Smooth muscle cell (in vitro differentiated cells): ENCODE data around the gene WDFY1. TPM values are rescaled to one million over a fixed set of nuclear protein-coding genes. Genes with fewer than 3 reads are reported as not detected.

ENCODE experiments used
- DNase-seq: peaks from one replicate; lab custom pipeline; 2025; ENCODE audit not compliant: unreplicated experiment; lab: John Stamatoyannopoulos, UW
- H2AFZ ChIP-seq: fragments of 200-600 bp; sonication (generic); 2 replicates; pipeline ENCODE4 v1.6.0; 2016; ENCODE audit warnings: antibody characterized with exemption, low read depth, mild to moderate bottlenecking
- H3F3A ChIP-seq: fragments of 200-600 bp; sonication (generic); 2 replicates; pipeline ENCODE4 v1.6.0; 2017; ENCODE audit warnings: antibody characterized with exemption, low read depth
- H3K27ac ChIP-seq: fragments of 200-600 bp; sonication (generic); 2 replicates; pipeline ENCODE4 v1.5.1; 2016; ENCODE audit warnings: low read depth, mild to moderate bottlenecking
- H3K27me3 ChIP-seq: fragments of 200-600 bp; sonication (generic); 2 replicates; pipeline ENCODE4 v1.6.1; 2016; ENCODE audit warnings: low read depth, mild to moderate bottlenecking
- H3K36me3 ChIP-seq: fragments of 200-600 bp; sonication (generic); 2 replicates; pipeline ENCODE4 v1.5.1; 2016; ENCODE audit warnings: low read depth
- H3K4me1 ChIP-seq: fragments of 200-600 bp; sonication (generic); 2 replicates; pipeline ENCODE4 v1.5.1; 2016; ENCODE audit warnings: low read depth
- H3K4me2 ChIP-seq: fragments of 200-600 bp; sonication (generic); 2 replicates; pipeline ENCODE4 v1.6.0; 2016; ENCODE audit warnings: mild to moderate bottlenecking
- H3K4me3 ChIP-seq: fragments of 200-600 bp; sonication (generic); 2 replicates; pipeline ENCODE4 v1.5.1; 2016; ENCODE audit warnings: mild to moderate bottlenecking
- H3K79me2 ChIP-seq: fragments of 200-600 bp; sonication (generic); 2 replicates; pipeline ENCODE4 v1.6.0; 2016; ENCODE audit warnings: low read depth, mild to moderate bottlenecking
- H3K9ac ChIP-seq: fragments of 200-600 bp; sonication (generic); 2 replicates; pipeline ENCODE4 v1.6.0; 2016; ENCODE audit warnings: low read depth
- H3K9me3 ChIP-seq: fragments of 200-600 bp; sonication (generic); replicated peaks from 2 replicates; pipeline ENCODE4 v1.5.1; 2016; ENCODE audit warnings: low read depth
- H4K20me1 ChIP-seq: fragments of 200-600 bp; sonication (generic); 2 replicates; pipeline ENCODE4 v1.6.0; 2016; ENCODE audit warnings: low read depth
- WGBS: methylation state at CpG from one replicate; pipeline ENCODE4 v1.1.7; 2016; ENCODE audit warnings: low lambda C conversion rate; 5-methylcytosine and 5-hydroxymethylcytosine counted together
- polyA plus RNA-seq: library from polyadenylated mRNA; unstranded; fragments of >200 nt; fragmentation: Nextera tagmentation; extraction: Ambion mirVana; gene quantifications from 2 replicates; pipeline ENCODE4 v1.2.1, GENCODE V29; 2016
- total RNA-seq: library from RNA; depleted of rRNA; stranded (reverse); fragments of >200 nt; gene quantifications from 2 replicates; pipeline ENCODE4 v1.2.3, GENCODE V29; 2014
- TF ChIP-seq, protein P1 (sequence below): fragments of 200-600 bp; sonication (generic); IDR thresholded peaks from 2 replicates; pipeline ENCODE4 v1.5.1; 2017; ENCODE audit warnings: borderline replicate concordance, mild to moderate bottlenecking, antibody characterized with exemption; ENCODE audit not compliant: insufficient read depth, poor library complexity, severe bottlenecking

The WDFY1 gene
- total and polyA plus RNA-seq, 2 experiments from 2014 or later = 31.6 to 58.6 TPM

DNA sequence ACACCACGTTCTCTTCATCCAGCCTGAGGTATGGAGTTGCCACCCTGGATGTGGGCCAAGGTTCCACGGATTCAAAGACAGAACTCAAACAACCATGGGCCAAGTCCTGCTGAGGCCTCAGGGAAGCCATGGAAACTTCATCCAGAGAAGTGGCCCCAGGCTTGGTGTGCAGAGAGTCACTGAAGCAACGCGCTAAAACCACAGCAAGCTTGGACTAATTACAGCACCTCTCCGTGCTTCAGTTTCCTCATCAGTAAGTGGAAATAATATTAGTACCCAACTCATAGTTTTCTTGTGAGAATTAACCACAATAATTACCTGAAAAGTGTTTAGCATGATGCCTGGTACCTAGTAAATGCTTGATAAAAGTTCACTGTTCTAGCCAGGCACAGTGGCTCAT lies 88.6 kb downstream of the WDFY1 start:
- Histone ChIP-seq H3K27me3 (no peaks in the 10 kb centered on the region), H3K9me3 (no peaks in the 10 kb centered on the region), H3K4me2 (no peak overlapping the region), H3K9ac (no peak overlapping the region), H3F3A (peaks cover under 1% of the 10 kb centered on the region), H3K27ac (no peak overlapping the region), H3K79me2 (no peaks in the 10 kb centered on the region), H3K36me3 (no peaks in the 10 kb centered on the region), H2AFZ (no peak overlapping the region), H3K4me1 (peaks cover 5% of the 10 kb centered on the region), H4K20me1 (no peaks in the 10 kb centered on the region), H3K4me3 (no peak overlapping the region)
- TF ChIP-seq, protein P1, sequence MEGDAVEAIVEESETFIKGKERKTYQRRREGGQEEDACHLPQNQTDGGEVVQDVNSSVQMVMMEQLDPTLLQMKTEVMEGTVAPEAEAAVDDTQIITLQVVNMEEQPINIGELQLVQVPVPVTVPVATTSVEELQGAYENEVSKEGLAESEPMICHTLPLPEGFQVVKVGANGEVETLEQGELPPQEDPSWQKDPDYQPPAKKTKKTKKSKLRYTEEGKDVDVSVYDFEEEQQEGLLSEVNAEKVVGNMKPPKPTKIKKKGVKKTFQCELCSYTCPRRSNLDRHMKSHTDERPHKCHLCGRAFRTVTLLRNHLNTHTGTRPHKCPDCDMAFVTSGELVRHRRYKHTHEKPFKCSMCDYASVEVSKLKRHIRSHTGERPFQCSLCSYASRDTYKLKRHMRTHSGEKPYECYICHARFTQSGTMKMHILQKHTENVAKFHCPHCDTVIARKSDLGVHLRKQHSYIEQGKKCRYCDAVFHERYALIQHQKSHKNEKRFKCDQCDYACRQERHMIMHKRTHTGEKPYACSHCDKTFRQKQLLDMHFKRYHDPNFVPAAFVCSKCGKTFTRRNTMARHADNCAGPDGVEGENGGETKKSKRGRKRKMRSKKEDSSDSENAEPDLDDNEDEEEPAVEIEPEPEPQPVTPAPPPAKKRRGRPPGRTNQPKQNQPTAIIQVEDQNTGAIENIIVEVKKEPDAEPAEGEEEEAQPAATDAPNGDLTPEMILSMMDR = no peak
- DNase-seq = no peak
- WGBS = 86% methylated on average over 5 of the region's 5 CpGs

DNA sequence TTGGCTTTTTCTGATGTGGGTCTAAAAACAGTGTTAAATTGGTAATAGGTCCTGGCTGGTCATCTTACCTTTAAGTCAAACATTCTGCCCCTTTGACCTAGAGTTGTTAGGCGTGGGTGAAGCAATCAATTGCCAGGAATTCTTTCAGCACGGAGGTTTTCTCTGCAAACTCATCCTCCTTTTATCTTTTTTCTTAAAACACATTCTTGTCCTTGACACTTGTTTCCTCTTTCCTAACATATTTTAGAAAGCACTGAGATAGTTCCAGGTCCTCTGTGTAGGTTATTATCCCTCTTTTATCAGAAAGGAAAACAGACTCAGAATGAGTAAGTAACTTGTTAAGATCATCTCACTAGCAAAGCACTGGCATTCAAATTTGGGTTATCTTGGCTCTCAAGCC lies 89.1 kb downstream of the WDFY1 start:
- Histone ChIP-seq H2AFZ (no peak overlapping the region), H3K36me3 (no peaks in the 10 kb centered on the region), H3K9me3 (no peaks in the 10 kb centered on the region), H3K79me2 (no peaks in the 10 kb centered on the region), H3K4me2 (no peak overlapping the region), H3K9ac (no peak overlapping the region), H3F3A (no peaks in the 10 kb centered on the region), H3K4me3 (no peak overlapping the region), H3K27me3 (no peaks in the 10 kb centered on the region), H3K27ac (no peak overlapping the region), H4K20me1 (no peaks in the 10 kb centered on the region), H3K4me1 (peaks cover 5% of the 10 kb centered on the region)
- 37% methylated on average over 2 of the region's 2 CpGs for WGBS
- DNase-seq = no peak
- TF ChIP-seq, protein P1 = no peak

DNA sequence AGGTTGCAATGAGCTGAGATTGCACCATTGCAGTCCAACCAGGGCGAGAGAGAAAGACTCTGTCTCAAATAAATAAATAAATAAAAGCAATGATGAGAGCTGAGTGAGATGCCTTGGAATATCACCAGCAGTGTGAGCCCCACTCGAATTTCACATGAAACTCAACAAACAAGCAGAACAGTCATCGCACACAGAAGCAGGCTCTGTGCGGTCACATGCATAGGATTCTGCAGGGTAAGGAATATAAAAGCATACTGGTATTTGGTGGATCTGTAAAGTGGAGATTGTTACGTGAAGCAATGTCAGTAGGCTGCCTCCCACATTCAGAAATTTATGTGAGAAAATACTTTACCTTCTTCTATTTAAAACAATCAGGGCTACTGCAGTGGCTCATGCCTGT lies 89.7 kb downstream of the WDFY1 start:
- H3K27ac ChIP-seq = no peak overlapping the region
- H3K4me3 ChIP-seq = no peak overlapping the region
- no peak overlapping the region for H3K4me2 ChIP-seq
- no peak overlapping the region for H2AFZ ChIP-seq
- no peaks in the 10 kb centered on the region for H3K27me3 ChIP-seq
- no peaks in the 10 kb centered on the region for H3K36me3 ChIP-seq
- no peaks in the 10 kb centered on the region for H3K9me3 ChIP-seq
- H4K20me1 ChIP-seq = no peaks in the 10 kb centered on the region
- DNase-seq = no peak
- no peak overlapping the region for H3K9ac ChIP-seq
- H3K4me1 ChIP-seq = peaks cover 5% of the 10 kb centered on the region
- H3F3A ChIP-seq = no peaks in the 10 kb centered on the region
- no peaks in the 10 kb centered on the region for H3K79me2 ChIP-seq
- TF ChIP-seq, protein P1 = no peak
- 77% methylated on average over 5 of the region's 5 CpGs for WGBS

DNA sequence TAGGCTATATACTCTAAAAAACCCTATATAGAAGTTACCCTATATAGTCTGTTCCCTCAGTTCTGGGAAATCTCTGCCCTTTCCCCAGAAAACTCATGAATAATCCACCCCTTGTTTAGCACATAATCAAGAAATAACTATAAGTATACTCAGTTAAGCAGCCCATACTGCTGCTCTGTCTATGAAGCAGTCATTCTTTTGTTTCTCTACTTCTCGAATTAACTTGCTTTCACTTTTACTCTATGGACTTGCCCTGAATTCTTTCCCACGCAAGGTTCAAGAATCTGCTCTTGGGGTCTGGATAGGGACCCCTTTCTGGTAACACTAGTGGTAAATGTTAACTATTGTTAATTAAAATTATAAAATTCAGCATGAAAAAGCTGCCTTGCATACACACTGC lies 90.4 kb downstream of the WDFY1 start:
- H3F3A ChIP-seq = no peaks in the 10 kb centered on the region
- H3K9me3 ChIP-seq = no peaks in the 10 kb centered on the region
- DNase-seq = no peak
- 95% methylated on average over 2 of the region's 2 CpGs for WGBS
- H3K4me2 ChIP-seq = no peak overlapping the region
- H3K27me3 ChIP-seq = no peaks in the 10 kb centered on the region
- TF ChIP-seq, protein P1 = no peak
- no peak overlapping the region for H2AFZ ChIP-seq
- H3K79me2 ChIP-seq = no peaks in the 10 kb centered on the region
- no peak overlapping the region for H3K4me3 ChIP-seq
- no peaks in the 10 kb centered on the region for H3K36me3 ChIP-seq
- H3K4me1 ChIP-seq = peaks cover 5% of the 10 kb centered on the region
- no peak overlapping the region for H3K27ac ChIP-seq
- no peak overlapping the region for H3K9ac ChIP-seq
- H4K20me1 ChIP-seq = no peaks in the 10 kb centered on the region
